Endodermal cell (in vitro differentiated cells): ENCODE measurements around the gene NTRK3. TPM values are rescaled to one million over a fixed set of nuclear protein-coding genes. Genes with fewer than 3 reads are reported as not detected.

Experiments used
- DNase-seq: peaks from one replicate; pipeline ENCODE4 v3.0.0-alpha.2; 2017
- H3K27ac ChIP-seq: 2 replicates; pipeline ENCODE4 v1.5.1; 2013; ENCODE audit warnings: mild to moderate bottlenecking, low read depth, low read length, moderate library complexity
- H3K27me3 ChIP-seq: 2 replicates; pipeline ENCODE4 v1.6.1; 2013; ENCODE audit warnings: mild to moderate bottlenecking, low read length, moderate library complexity; ENCODE audit not compliant: insufficient read depth, control insufficient read depth, poor library complexity, severe bottlenecking
- H3K36me3 ChIP-seq: 2 replicates; pipeline ENCODE4 v1.7.0; 2013; ENCODE audit warnings: mild to moderate bottlenecking, low read length, moderate library complexity; ENCODE audit not compliant: control insufficient read depth, insufficient read depth
- H3K4me1 ChIP-seq: one replicate; pipeline ENCODE4 v1.7.0; 2013; ENCODE audit warnings: low read length; ENCODE audit not compliant: control insufficient read depth, insufficient read depth
- H3K4me3 ChIP-seq: 2 replicates; pipeline ENCODE4 v1.5.1; 2013; ENCODE audit warnings: mild to moderate bottlenecking, low read length, moderate library complexity
- H3K9ac ChIP-seq: 2 replicates; pipeline ENCODE4 v1.6.1; 2013; ENCODE audit warnings: mild to moderate bottlenecking, low read length, moderate library complexity; ENCODE audit not compliant: poor library complexity, severe bottlenecking; ENCODE audit errors: extremely low read depth
- H3K9me3 ChIP-seq: 2 replicates; pipeline ENCODE4 v1.6.1; 2013; ENCODE audit warnings: mild to moderate bottlenecking, low read length, moderate library complexity; ENCODE audit not compliant: control insufficient read depth
- H3K27ac Mint-ChIP-seq: 2 replicates; pipeline ENCODE4 v1.8.0; 2020; ENCODE audit warnings: mixed read lengths
- H3K27me3 Mint-ChIP-seq: 2 replicates; pipeline ENCODE4 v1.8.0; 2021; ENCODE audit warnings: mild to moderate bottlenecking, mixed read lengths; ENCODE audit not compliant: insufficient read depth
- H3K36me3 Mint-ChIP-seq: 2 replicates; pipeline ENCODE4 v1.8.0; 2020; ENCODE audit warnings: low read depth, mixed read lengths
- H3K4me1 Mint-ChIP-seq: 2 replicates; pipeline ENCODE4 v1.8.0; 2020; ENCODE audit warnings: mixed read lengths
- H3K4me3 Mint-ChIP-seq: 2 replicates; pipeline ENCODE4 v1.8.0; 2020; ENCODE audit warnings: mild to moderate bottlenecking, moderate library complexity, mixed read lengths
- H3K9me3 Mint-ChIP-seq: 2 replicates; pipeline ENCODE4 v1.8.0; 2020; ENCODE audit warnings: mild to moderate bottlenecking, mixed read lengths
- CTCF ChIP-seq: fragments of 200-600 bp; sonication (generic); conservative IDR thresholded peaks from 2 replicates; pipeline ENCODE4 v1.5.0; 2021; ENCODE audit warnings: antibody characterized with exemption, mild to moderate bottlenecking
- WGBS, 2 experiments: methylation state at CpG; one replicate each; pipeline versions ENCODE4 v1.1.5 to v1.1.7; 2013; ENCODE audit warnings: missing lambda C conversion rate in 2 of 2, mixed read lengths in 1 of 2; ENCODE audit not compliant: insufficient coverage in 1 of 2, insufficient read length in 1 of 2; 5-methylcytosine and 5-hydroxymethylcytosine counted together
- total RNA-seq, 2 donors: library from RNA; stranded (reverse); fragmentation: NEBNext Ultra II Directional in 1 of 2; extraction: Animal tissue kit (Norgen Biotek cat#: 25700) in 1 of 2; gene quantifications; 2 replicates in 1 of 2; 3 replicates in 1 of 2; pipeline ENCODE4 v1.2.1, GENCODE V29; 2021

NTRK3 gene
- total RNA-seq, 2 donors from 2014 or later, result 0.11 to 0.86 TPM

- Mint-ChIP-seq H3K27ac (no peak overlapping the region), H3K36me3 (no peaks in the 10 kb centered on the region), H3K9me3 (no peaks in the 10 kb centered on the region)
Observed at GRCh38 chr15:88012233-88012632, 244.3 kb downstream of the NTRK3 start.

GRCh38 chr15:88011533-88011932 lies 245.0 kb downstream of the NTRK3 start:
- TF ChIP-seq CTCF, result no peak
- peaks cover 9% of the 10 kb centered on the region for H3K27me3 ChIP-seq

More at GRCh38 chr15:88012233-88012632, 244.3 kb downstream of the NTRK3 start:
- Mint-ChIP-seq H3K4me1 (peaks cover 9% of the 10 kb centered on the region), H3K27me3 (peaks cover 6% of the 10 kb centered on the region), H3K4me3 (no peak overlapping the region)
- no peaks in the 10 kb centered on the region for H3K36me3 ChIP-seq
- WGBS, 2 experiments, result 91 to 94% methylated on average over 3 to 4 of the region's 4 CpGs
- H3K4me1 ChIP-seq, result no peaks in the 10 kb centered on the region
- H3K27me3 ChIP-seq, result peaks cover 9% of the 10 kb centered on the region
- no peaks in the 10 kb centered on the region for H3K9me3 ChIP-seq
- no peak for TF ChIP-seq CTCF
- no peak overlapping the region for H3K4me3 ChIP-seq
- H3K27ac ChIP-seq, result no peak overlapping the region
- no peak for DNase-seq
- no peak overlapping the region for H3K9ac ChIP-seq

GRCh38 chr15:88006146-88006545 lies 250.4 kb downstream of the NTRK3 start:
- 88 to 94% methylated on average over 2 to 3 of the region's 3 CpGs for WGBS, 2 experiments
- Histone ChIP-seq H3K9me3 (peaks cover 3% of the 10 kb centered on the region), H3K27me3 (peaks cover 14% of the 10 kb centered on the region), H3K4me1 (no peaks in the 10 kb centered on the region), H3K27ac (no peak overlapping the region), H3K36me3 (no peaks in the 10 kb centered on the region), H3K9ac (no peak overlapping the region), H3K4me3 (no peak overlapping the region)
- no peaks in the 10 kb centered on the region for H3K4me1 Mint-ChIP-seq
- no peak overlapping the region for H3K4me3 Mint-ChIP-seq
- no peak for DNase-seq
- no peaks in the 10 kb centered on the region for H3K36me3 Mint-ChIP-seq
- TF ChIP-seq CTCF, result no peak
- no peak overlapping the region for H3K27ac Mint-ChIP-seq
- H3K9me3 Mint-ChIP-seq, result no peaks in the 10 kb centered on the region
- H3K27me3 Mint-ChIP-seq, result peaks cover 5% of the 10 kb centered on the region

More at GRCh38 chr15:88011533-88011932, 245.0 kb downstream of the NTRK3 start:
- Mint-ChIP-seq H3K27ac (no peak overlapping the region), H3K9me3 (no peaks in the 10 kb centered on the region), H3K36me3 (no peaks in the 10 kb centered on the region), H3K4me3 (no peak overlapping the region), H3K27me3 (peaks cover 7% of the 10 kb centered on the region), H3K4me1 (peaks cover 9% of the 10 kb centered on the region)
- Histone ChIP-seq H3K27ac (no peak overlapping the region), H3K36me3 (no peaks in the 10 kb centered on the region), H3K4me1 (no peaks in the 10 kb centered on the region), H3K9ac (no peak overlapping the region), H3K9me3 (no peaks in the 10 kb centered on the region), H3K4me3 (no peak overlapping the region)
- DNase-seq, result no peak
- WGBS, 2 experiments, result 86 to 100% methylated on average over 1 to 4 of the region's 4 CpGs
